Thyroid gland (tissue), 4 donors: ENCODE measurements around the gene DAZL.

Experiments used
- CTCF ChIP-seq, 6 experiments: fragments of 200-600 bp in 3 of 6; fragments of 450-650 bp in 3 of 6; sonication (generic) in 3 of 6; IDR thresholded peaks; one replicate each; pipeline ENCODE4 v1.5.1; 2016 to 2019; ENCODE audit warnings: antibody characterized with exemption in 6 of 6, mild to moderate bottlenecking in 2 of 6, inconsistent platforms in 1 of 6, moderate library complexity in 1 of 6
- POLR2A ChIP-seq, 2 donors: fragments of 450-650 bp; IDR thresholded peaks; one replicate each; pipeline ENCODE4 v1.6.1; 2017; ENCODE audit warnings: antibody characterized with exemption in 2 of 2, mild to moderate bottlenecking in 2 of 2, moderate library complexity in 1 of 2

- TF ChIP-seq POLR2A (IDR thresholded peaks at IDR 0.05) (no peak), CTCF (IDR thresholded peaks at IDR 0.05) (no peak)
These were observed 3.6 kb upstream of the DAZL start for GRCh38 chr3:16608816-16609215.
